NK-92 treated with Interleukin-12 subunit alpha and Interleukin-12 subunit beta, amount 100 ng/mL, for 24 hours (cell line): ENCODE data around the gene DNAH1.

Source experiments
- DNase-seq: peaks from one replicate; lab custom pipeline; 2025; lab: John Stamatoyannopoulos, UW

Gene DNAH1

GRCh38 chr3:52447512-52448355, 131.6 kb downstream of the DNAH1 start:
- DNase-seq: no peak
